ENCODE data around the gene APEX2. TPM values are rescaled to one million over a fixed set of nuclear protein-coding genes. Genes with fewer than 3 reads are reported as not detected.
A peak's percentile ranks its signal among the peaks of the same experiment; 100 is the strongest.
"Not testable (repeated sequence)": the region's sequence is repeated elsewhere in the genome, so short reads cannot be mapped to it uniquely, and the experiment has no call there.

APEX2 gene
- total RNA-seq, 1 experiment from 2014 or later: 19.1 TPM

- peak; percentile 31 for DNase-seq (ENCODE audit: low read depth)
These were observed 8.6 kb downstream of the APEX2 start for GRCh38 chrX:55008571-55009358.

- no peak for DNase-seq (ENCODE audit: low read depth)
These were observed 11.1 kb downstream of the APEX2 start for GRCh38 chrX:55011294-55011693.

GRCh38 chrX:55014897-55015299 lies 14.7 kb downstream of the APEX2 start:
- no peak for DNase-seq (ENCODE audit: low read depth)

GRCh38 chrX:55026143-55026542 lies 26.0 kb downstream of the APEX2 start:
- DNase-seq (ENCODE audit: low read depth): no peak

GRCh38 chrX:55026840-55027239 lies 26.7 kb downstream of the APEX2 start:
- DNase-seq (ENCODE audit: low read depth): no peak

GRCh38 chrX:55028040-55028439 lies 27.9 kb downstream of the APEX2 start:
- DNase-seq (ENCODE audit: low read depth): no peak

GRCh38 chrX:55028611-55029010 lies 28.4 kb downstream of the APEX2 start:
- DNase-seq (ENCODE audit: low read depth): no peak

- no peak for DNase-seq (ENCODE audit: low read depth)
These were observed 29.1 kb downstream of the APEX2 start for GRCh38 chrX:55029291-55029690.

- no peak for DNase-seq (ENCODE audit: low read depth)
These were observed 30.4 kb downstream of the APEX2 start, which contains the start of gene ALAS2 for GRCh38 chrX:55030271-55031205. Gene ALAS2, minus strand, starts transcription at chrX:55030977. Its CDS starts 4,977 bp downstream, at chrX:55026000.

- DNase-seq (ENCODE audit: low read depth): no peak
These were observed 33.3 kb downstream of the APEX2 start for GRCh38 chrX:55033429-55033828.

GRCh38 chrX:55039471-55039870 lies 39.3 kb downstream of the APEX2 start:
- no peak for DNase-seq (ENCODE audit: low read depth)

- no peak for DNase-seq (ENCODE audit: low read depth)
These were observed 41.4 kb downstream of the APEX2 start for GRCh38 chrX:55041514-55041913.

- DNase-seq (ENCODE audit: low read depth): not testable (repeated sequence)
These were observed 50.4 kb downstream of the APEX2 start for GRCh38 chrX:55050599-55050998.

- DNase-seq (ENCODE audit: low read depth): peak; percentile 11
These were observed 56.9 kb downstream of the APEX2 start for GRCh38 chrX:55056820-55057674.

- peak; percentile 19 for DNase-seq (ENCODE audit: low read depth)
These were observed 57.6 kb downstream of the APEX2 start for GRCh38 chrX:55057675-55058249.

Other genes with a start within 250 kb of the APEX2 start
- gene ITIH6, start 202.1 kb upstream of the APEX2 start, total RNA-seq (2014; rRNA removed): not detected in 2 replicates
- 171 and 194 TPM in 2 replicates for gene MAGED2, start 192.6 kb upstream of the APEX2 start, total RNA-seq (2014; rRNA removed)
- 21.3 and 21.5 TPM in 2 replicates for gene TRO, start 79.5 kb upstream of the APEX2 start, total RNA-seq (2014; rRNA removed)
- gene PFKFB1, start 6.2 kb upstream of the APEX2 start, total RNA-seq (2014; rRNA removed): 0.26 TPM in 1 of 2 replicates, not detected in the other
- not detected in 2 replicates for gene ALAS2, start 30.6 kb downstream of the APEX2 start, total RNA-seq (2014; rRNA removed)
- not detected in 2 replicates for gene PAGE2B, start 74.7 kb downstream of the APEX2 start, total RNA-seq (2014; rRNA removed)
- not detected in 2 replicates for gene PAGE2, start 88.7 kb downstream of the APEX2 start, total RNA-seq (2014; rRNA removed)
- gene PAGE5, start 220.0 kb downstream of the APEX2 start, total RNA-seq (2014; rRNA removed): not detected in 2 replicates

Data from LHCN-M2 (cell line).